Measurements from ENCODE around the gene ROR2.

The ROR2 gene

DNA sequence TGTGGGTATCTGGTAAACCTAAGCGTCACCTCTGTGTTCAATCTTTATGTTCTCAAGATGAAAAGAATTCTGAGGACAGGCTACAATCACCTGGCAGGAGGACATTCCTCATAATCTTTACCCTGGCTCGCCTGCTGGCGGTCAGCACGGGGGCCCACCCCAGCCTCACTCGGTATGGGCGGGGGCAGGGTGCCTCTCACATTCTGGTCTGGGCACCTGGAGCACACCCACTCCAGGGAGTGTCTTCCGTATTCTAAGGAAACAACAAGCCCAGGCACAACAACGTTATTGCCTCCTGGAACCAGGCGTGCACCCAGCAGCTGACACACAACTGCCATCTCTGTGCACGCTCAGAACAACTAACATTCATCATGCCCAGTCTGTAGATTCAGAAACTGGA lies 179.8 kb downstream of the ROR2 start:
- DNase-seq: no peak

DNA sequence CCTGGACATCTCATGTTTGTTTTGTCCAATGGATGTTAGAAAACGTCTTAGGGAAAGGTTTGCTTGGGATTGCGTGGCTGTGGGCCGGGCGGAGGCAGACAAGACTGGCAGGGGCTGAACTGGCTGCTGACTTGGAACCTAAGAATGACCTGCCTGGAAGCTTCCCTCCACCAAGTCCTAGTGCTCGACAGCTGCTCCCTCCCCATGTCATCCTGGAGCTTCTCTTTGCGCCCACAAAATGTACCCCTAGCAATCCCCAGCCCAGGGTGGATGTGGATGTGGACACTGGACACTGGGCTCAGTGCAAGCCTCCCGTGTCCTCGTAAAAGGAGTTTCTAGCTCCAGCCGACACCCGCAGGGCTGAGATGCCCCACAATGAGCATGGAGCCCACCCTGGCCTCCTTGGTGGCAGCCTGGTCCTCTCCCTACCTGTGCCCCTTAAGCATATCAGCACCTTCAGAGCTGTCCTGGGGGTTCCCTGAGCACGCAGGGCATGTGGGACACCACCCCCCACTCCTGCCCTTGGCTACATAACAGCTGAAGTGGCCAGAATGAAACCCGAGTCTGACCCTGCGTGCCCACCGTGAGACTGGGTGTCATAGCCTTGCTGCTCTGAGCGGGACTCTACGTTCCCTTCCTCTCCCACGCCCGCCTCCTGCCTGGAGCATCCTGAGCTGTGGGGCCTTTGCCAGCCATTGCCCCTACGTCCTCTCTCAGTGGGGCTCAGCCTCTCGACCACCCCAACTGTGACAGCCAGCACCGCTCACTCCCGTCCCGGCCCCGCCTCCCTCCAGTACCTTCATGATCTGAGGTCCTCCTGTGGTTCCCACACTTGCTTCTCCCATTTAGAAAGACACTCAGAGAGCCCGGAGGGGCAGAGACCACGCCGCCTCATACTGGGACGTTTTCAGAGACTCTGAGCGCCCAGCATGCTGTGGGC lies 180.8 kb downstream of the ROR2 start:
- no peak for DNase-seq

DNA sequence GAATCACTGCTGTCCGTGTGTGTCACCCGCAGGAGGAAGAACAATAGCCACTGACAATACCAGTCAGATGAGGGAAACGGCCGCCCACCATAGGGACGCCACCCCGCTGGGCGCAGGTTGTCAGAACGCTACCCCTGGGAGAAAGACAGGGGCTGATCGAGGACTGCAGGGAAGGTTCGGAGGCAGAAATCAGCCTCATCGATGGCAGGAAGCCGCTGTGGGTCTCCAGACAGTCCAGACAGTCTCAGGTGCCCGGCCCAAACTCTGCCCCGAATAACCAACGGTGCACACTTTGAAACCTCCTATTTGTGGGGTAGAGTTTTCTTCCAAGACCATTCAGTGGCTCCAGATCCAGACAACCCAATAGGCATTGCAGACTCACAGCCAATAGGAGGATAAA lies 181.5 kb downstream of the ROR2 start:
- DNase-seq: no peak

DNA sequence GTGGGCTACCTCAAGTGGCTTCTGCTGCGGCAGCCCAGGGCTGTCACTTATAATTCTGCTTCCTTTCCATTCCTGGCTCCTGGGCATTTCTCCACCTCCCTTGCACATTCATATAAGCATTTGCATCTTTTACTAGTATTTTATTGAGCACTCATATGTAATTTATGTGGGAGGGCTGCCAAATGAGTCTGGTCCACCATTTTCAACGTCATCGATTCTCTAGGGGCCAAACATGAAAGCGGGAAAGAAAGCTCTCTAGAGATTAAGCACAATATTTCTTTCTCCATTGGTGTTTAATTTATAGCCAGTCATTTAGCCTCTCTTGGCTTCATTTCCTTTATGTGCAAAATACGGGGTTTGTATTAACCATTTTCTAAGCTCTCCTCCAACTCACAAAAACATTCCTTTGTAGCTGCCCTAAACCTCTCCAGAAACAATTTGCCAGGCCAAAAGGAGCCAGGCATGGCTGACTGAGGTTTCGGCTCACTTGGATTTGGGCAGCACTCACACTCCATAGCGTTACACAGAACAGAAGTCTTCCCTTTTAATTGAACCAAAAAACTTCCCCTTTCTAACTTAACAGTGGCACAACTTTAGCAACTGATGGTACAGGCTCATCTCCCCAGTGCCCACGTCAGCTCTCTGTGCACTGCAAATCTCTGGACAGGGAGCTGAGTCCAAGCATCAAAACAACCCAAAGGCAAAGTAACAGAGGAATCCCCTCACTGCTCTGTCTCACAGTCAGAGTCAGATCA lies 183.5 kb downstream of the ROR2 start:
- DNase-seq: no peak

DNA sequence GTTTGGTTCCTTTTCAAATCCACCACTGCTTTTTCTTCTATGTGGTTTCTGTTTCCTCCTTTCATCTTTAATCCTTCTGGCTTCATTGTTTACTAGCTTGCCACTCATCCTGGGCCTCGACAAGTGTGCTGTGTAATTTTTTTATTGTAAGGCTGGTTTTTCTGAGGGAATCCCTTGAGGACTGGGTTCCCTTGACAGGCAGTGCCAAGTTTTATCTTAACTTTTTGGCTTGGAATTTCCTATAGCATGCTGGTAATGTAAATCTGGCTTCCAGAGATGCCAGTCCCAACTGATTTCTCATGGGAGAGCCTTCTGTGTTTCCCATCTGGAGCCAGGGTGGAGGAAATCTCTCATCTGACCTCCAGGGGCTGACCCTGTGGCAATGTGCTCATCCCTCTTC lies 184.7 kb downstream of the ROR2 start:
- no peak for DNase-seq

DNA sequence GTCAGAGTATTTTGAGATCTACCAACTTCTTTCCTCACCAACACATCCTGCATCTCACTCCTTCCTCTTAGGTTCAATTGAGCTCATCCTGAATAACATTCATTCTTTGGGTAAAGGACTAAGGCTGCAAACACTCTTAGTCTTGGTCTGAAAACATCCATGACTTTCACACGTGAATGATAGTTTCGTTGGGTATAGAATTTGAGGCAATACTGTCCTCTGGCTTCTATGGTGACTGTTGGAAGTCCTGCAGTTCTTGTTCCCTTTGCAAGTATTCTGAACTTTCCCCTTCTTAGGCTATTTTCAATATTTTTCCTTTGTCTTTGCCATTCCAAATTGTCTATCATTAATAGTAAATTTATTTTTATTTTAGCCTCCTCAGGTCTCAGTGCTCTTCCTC lies 185.4 kb downstream of the ROR2 start:
- no peak for DNase-seq

DNA sequence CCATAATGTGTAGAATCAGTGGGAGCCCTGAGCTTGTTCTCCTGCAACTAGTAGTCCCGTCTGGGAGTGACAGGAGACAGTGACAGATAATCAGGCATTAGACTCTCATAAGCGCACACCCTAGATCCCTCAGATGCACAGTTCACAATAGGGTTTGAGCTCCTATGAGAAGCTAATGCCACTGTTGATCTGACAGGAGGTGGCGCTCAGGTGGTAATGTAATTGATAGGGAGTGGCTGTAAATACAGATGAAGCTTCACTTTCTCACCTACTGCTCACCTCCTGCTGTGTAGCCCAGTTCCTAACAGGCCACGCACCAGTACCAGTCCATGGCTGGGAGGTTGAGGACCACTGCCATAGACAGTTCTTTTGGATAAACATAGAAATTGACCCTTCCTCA lies 188.7 kb downstream of the ROR2 start:
- no peak for DNase-seq

DNA sequence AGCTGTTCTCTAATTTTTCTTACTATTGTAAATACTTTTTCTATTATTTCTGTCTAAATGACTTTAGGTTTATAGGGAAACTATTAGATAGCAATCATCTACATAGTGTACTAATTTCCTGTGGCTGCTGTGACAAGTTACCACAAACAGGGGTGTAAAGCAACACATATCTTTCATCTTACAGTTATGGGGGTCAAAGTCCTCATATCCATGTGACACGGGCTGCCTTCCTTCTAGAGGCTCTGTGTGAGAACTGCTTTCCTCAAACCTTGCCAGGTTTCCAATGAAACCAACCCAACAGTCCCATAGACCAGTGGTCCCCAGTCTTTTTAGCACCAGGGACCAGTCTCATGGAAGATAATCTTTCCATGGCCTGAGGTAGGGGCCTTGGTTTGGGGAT lies 189.1 kb downstream of the ROR2 start:
- no peak for DNase-seq

DNA sequence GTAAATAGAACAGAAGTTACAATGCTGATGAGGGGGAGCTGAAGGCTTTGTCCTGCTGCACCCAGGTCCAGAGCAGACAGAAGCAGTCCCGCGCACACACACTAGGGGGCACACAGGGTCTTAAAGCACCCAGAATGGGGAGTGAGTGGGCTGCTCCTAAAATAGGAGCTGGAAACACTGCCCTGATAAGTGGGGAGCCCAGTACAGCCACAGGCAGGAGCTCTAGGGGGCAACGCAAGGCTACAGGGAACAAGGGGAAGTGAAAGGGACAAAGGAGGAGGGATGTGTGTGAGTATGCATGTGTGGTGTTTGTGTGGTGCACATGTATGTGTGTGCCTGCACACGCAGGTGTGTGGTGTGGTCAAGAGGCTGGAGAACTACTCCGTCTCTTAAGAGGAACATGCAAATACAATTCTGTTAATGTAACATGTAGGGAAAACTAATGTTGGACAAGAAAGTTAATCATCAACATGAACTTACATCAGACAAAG lies 191.5 kb downstream of the ROR2 start:
- peak; percentile 66 for DNase-seq

DNA sequence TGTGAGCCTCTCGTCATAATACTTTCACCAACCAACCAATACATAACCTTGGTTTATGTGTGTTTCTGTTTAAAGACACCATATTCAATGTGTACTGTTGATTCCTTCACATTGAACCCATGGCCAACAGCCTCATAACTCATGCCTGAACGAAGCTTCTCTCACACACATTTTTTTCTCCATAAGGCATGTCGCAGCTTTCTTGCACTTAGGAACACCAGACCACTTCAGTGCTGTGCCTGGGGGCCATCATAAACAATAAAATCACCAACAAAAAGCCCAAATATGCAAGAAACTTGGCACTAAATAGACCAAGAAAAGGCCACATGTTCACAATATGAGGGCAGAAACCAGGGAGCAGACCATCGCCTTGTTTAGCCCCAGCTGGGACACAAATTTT lies 192.2 kb downstream of the ROR2 start:
- no peak for DNase-seq

DNA sequence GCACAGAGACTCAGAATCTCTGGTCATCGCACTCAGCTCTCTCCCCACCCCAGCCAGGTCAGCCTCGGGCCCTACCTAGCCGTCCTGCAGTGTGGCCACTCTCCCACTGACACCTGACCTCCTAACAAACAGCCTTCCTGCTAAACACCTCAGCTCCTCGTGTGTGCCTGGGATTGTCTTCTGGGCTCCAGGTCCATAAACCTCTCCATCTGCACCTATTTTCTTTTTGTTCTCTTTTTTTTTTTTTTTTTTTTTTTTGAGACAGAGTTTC lies 193.6 kb downstream of the ROR2 start:
- no peak for DNase-seq

DNA sequence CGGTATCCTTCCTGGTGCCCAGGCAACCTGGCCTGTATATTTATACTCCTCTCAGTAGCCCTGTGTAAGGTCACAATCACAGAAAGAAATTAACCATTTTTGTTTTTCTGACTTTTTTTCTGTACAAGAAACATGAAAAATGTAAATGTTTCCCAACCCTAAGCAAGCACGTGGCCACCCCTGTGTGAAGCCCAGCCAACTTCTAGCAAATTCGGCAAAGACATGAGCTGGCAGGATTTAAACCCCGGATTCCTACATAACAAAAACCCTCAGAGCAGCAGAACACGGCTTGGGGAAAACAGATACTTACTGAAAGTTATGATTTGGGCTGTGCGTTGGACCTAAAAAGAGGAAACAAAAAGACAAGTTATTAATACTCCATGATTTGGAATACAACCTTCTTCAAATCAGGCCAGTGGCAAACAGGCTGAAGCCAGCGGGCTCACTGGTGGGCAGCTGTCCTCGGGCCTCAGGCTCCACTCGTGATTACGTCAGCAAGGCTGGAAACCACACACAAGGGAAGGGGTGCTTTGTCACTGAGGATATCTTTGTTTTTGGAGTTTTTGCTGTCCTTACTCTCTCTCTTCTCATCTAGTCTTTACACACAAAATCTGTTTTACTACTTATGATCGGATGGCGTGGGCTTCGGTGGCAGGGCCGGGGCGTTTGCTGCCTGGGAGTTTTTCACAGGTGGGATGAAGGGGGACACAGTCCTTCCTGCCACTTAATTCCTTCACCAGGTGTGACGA lies 194.1 kb downstream of the ROR2 start:
- no peak for DNase-seq

DNA sequence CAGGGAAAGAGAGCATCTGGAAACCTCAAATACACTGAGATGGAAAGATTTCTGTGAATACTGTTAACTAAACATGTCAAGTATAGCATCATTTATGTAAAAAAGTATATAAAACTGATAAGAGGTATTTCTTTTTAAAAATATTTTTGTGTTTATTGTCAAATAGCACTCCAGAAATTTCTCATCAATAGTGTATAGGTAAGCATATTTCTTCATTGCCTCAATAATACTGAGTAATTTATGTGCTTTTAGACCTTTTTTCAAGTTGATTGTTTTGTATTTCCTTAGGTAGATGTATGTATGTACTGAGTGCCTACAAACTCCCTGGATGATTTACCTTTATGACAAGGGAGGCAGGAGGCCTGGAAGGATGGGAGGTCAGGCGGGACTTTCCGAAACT lies 196.3 kb downstream of the ROR2 start:
- DNase-seq: no peak

DNA sequence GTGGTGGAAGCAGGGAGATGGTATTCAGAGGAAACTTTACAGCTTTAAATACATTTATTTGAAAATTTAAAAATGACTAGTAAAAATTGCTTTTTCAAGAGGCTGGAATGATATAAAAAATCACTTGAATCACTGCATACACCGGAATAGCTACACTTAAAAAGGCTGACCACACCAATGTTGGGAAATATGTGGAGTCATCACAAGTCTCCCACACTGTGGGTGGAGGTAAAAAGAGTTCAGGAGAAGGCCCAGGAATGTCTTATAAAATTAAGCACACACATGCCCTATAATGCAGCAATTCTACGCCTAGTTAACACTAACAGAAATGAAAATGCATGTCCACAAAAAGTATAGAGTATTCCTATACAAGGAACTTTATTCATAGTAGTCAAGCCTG lies 198.1 kb downstream of the ROR2 start:
- DNase-seq: peak; percentile 34

DNA sequence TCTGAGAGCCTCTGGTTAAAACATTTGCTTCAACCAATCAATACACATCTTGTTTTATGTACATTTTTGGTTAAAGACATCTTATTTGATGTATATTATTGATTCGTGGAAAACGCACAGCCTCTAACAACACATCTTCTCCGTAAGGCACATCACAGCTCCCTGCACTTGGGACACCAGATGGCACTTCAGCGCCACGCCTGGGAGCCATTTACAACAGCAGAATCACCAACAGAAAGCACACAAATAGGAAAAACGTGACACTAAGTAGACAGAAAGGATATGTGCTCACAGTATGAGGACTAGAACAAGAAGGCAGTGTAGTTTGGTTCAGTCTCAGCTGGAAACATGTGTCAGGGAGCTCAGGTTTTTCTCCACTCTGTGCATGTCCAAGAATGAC lies 199.7 kb downstream of the ROR2 start:
- DNase-seq: peak; percentile 24

DNA sequence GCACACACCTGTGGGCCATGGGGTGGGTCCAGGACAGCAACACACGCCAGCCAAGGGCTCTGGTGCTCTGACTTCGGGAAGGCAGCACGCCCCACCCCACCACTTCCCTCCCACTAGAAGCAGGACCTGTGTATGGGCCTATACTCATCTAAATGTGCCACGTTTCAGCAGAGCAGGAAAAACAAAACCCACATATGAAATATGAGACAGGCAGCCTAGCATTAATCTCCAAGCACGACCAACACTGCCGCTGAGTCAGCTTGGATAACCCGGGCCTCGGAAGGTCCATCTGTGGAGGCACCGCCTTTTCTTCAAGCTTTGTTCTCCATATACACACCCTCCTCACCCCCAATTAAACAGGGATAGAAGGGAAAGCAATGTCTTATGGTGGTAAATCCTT lies 203.1 kb downstream of the ROR2 start:
- DNase-seq: peak; percentile 45

DNA sequence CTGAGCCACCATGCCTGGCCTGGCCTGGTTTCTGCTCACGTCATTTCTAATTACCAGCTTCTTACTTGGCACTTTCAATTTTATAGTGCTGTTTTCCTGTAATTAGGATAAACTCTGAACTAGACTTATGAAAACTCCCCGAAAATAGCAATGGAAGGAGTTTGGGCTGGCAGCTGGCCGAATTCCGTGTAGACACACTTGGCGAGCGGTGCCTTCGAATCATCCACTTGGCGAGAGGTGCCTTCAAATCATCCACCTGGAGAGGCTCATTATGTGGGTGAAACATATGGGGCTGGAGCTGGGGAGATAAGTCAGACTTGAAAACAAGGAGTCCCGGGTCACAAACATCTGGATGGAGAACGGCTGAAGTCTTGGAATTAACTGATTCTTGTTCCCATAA lies 203.7 kb downstream of the ROR2 start:
- no peak for DNase-seq

DNA sequence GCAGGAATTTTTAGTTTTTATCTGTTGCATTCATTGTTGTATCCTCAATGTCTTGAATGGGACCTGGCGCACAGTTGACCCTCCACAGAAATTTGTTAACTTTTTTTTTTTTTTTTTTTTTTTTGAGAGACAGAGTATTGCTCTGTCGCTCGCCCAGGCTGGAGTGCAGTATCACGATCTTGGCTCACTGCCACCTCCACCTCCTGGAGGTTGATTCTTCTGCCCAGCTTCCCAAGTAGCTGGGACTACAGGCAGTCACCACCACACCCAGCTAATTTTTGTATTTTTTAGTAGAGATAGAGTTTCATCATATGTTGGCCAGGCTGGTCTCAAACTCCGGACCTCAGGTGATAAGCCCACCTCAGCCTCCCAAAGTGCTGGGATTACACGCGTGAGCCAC lies 205.9 kb downstream of the ROR2 start:
- no peak for DNase-seq

DNA sequence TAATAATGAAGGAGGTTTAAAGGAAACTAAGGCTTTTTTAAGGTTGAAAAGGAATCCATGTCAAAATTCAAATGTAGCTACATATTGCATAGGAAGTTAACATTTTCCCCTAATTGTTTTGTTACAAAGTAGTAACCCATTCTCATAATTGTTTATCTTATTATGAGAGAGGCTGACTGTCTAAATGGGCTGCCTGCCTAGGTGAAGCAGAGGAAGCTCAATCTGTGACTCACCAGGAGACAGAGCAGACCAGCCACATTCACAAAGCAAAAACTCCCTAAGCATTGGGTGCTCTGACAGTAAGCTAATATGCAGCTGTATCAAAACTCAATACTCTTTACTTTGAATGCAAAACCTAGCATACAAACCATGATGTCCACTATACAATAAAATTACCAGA lies 208.5 kb downstream of the ROR2 start:
- peak; percentile 61 for DNase-seq

DNA sequence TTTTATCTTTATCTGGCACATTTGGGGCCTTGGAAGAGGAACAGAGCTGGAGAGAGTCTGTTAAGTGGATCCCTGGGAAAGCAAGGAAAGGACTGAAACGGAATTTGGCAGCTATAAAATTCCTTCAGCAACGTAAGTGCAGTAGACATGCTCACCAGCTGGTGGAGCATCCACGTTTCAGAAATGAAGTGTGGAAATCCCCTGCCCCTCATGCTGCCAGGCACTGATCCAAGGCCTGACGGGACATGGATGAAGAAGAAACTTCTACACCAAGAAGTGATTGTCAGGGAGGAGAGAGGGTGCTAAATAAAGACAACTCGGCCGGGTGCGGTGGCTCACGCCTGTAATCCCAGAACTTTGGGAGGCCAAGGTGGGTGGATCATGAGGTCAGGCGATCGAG lies 209.3 kb downstream of the ROR2 start:
- DNase-seq: peak; percentile 47

DNA sequence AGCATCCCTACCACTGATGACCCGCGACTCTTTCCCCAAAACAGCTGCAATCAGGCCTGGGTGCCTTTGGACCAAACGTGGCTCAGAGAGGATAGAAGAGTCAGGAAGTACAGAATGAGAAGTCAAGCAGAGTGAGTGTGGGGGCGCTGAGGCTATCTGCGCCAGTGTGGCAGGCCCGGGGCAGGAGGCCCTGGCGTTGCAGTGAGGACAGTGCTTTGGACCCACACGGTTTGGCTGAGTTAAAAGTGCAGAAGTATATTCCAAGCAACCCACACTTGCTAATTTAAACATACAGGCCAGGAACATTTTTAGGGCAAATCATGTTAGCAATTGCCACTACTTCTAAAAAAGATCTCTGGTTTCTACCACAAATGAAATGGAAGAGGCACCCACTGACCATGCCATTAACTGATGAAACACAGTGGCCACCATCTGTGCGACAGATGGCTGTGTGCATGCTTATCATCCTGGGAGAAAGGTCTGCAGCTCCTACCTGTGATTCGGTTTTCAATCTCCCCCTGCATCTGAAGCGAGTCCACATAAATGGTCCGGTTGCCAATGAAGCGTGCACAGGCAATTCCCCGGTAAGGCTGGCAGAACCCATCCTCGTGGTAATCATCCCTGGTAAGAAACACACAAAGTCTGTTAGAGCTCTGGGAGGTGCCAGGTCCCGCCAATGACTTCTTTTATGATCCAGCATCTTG lies 213.0 kb downstream of the ROR2 start:
- DNase-seq: no peak

DNA sequence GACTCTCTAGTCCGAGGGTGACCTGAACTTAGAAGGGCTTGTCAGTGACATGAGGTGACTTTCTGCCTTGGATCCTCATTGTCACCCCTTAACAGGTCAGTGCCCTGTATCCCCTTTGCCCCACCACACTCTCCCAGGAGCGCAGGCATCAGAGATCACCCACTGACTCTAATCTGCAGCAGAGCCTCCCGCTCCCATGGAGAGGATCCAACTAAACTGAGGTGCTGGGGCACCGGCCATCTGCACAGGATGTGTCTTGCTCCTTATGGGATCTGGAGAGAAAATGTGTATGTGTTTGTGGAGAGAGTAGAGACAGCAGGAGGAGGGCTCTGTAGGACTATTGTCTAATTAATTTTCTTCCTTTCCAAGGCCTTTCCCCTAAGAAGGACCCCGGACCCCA lies 213.7 kb downstream of the ROR2 start:
- DNase-seq: no peak

DNA sequence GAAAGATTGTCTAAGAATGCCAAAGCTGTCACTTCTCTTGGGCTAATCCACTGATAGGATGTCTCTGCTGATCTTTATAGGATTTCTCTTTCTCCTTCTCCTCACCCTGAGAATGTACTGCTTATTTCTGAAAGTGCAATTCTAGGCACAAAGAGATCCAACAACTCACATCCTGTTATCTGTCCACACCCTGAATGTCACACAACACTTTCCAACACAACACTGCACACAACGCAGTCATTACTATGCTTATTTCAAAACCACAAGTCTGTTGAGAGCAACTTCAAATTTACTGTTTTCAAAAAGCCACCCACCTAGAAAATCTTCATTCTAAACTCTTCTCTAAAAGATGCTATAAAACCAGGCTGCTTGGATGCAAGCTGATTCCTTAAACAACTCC lies 215.0 kb downstream of the ROR2 start:
- no peak for DNase-seq
